GM12892 (cell line): ENCODE data around the gene RIN3.

Experiments
- DNase-seq: peaks from one replicate; pipeline ENCODE4 v3.0.0; 2011; ENCODE audit not compliant: insufficient read length
- FAIRE-seq: peaks from 2 replicates; lab custom pipeline; 2011; peaks lifted over from hg19 to GRCh38; lab: Jason Lieb, UNC
- POLR2A ChIP-seq: IDR thresholded peaks from 2 replicates; pipeline ENCODE4 v1.6.1; 2011; ENCODE audit warnings: low read depth, low read length, control low read depth
- POLR2AphosphoS5 ChIP-seq: IDR thresholded peaks from 2 replicates; pipeline ENCODE4 v1.6.1; 2011; ENCODE audit warnings: low read depth, low read length, control low read depth
- TAF1 ChIP-seq: IDR thresholded peaks from 2 replicates; pipeline ENCODE4 v1.6.1; 2011; ENCODE audit warnings: low read depth, mild to moderate bottlenecking, control low read depth, low read length, borderline replicate concordance

The RIN3 gene

DNA sequence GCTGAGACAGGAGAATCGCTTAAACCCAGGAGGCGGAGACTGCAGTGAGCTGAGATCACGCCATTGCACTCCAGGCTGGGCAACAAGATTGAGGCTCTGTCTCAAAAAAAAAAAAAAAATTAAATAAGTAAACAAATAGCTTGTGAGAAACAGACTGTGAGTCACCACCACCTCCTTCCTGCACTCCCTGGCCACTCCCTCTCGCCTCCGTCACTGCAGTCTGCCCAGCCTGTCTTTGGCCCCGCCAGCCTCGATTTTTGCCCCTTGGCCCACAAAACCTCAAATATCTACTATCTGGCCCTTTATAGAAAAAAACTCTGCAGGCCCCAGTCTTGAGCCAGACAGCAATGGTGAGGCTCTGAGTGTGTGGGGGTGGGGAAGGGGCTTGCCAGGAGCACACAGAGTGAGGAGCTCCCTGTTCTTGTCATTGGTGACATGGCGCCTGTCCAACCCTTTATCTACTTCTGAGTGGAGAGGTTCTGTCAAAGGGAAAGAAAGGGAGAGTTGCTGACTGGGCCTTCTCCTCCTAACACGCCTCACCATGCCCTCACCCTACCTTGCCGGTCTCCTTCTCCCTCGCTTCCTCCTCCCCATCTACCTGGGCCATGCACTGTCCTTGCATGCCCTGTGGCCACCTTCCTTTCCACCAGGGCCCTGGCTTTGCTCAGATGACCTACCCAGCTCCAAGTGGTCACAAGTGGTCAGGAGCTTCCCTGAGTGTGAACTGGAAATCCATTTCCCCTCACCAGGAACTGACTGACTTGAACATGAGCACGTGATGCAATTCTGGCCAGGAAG, 212.8 kb downstream of the RIN3 start:
- DNase-seq (no peak), FAIRE-seq (no peak)
- no peak for TF ChIP-seq POLR2AphosphoS5
- TF ChIP-seq POLR2A: 0 out of 2 replicates have a peak, but pooled peaks have one; percentile 11

DNA sequence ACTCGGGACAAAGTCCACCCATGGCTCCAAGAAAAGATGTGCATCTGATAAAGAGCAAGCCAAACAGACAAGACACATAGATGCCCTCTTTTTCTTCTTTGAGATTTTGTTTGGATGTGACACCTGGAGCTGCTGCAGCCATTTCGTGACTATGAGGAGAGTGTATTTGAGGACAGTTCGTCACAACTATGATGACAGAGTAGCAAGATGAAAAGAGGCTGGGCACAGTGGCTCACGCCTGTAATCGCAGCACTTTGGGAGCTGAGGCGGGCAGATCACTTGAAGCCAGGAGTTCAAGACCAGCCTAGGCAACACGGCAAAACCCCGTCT, 213.3 kb downstream of the RIN3 start:
- TF ChIP-seq TAF1 (no peak), POLR2A (peak; percentile 0; the same call in 1 of the 2 replicates)
- FAIRE-seq: no peak

GRCh38 chr14:92728759-92729364, 215.3 kb downstream of the RIN3 start:
- no peak; the same call in 1 of the 2 replicates for TF ChIP-seq POLR2A
- TF ChIP-seq POLR2AphosphoS5: no peak; the same call in none of the 2 replicates
- no peak for TF ChIP-seq TAF1
- no peak for FAIRE-seq
- no peak for DNase-seq

More for the DNA sequence above, 213.3 kb downstream of the RIN3 start:
- DNase-seq: no peak

GRCh38 chr14:92729634-92730358, 216.2 kb downstream of the RIN3 start:
- TF ChIP-seq POLR2AphosphoS5: no peak
- no peak for TF ChIP-seq TAF1
- no peak for TF ChIP-seq POLR2A
- peak; percentile 67 for FAIRE-seq
- DNase-seq: no peak

GRCh38 chr14:92731622-92732115, 218.1 kb downstream of the RIN3 start:
- TF ChIP-seq POLR2A (no peak), TAF1 (no peak), POLR2AphosphoS5 (no peak)
- no peak for FAIRE-seq
- DNase-seq: no peak

DNA sequence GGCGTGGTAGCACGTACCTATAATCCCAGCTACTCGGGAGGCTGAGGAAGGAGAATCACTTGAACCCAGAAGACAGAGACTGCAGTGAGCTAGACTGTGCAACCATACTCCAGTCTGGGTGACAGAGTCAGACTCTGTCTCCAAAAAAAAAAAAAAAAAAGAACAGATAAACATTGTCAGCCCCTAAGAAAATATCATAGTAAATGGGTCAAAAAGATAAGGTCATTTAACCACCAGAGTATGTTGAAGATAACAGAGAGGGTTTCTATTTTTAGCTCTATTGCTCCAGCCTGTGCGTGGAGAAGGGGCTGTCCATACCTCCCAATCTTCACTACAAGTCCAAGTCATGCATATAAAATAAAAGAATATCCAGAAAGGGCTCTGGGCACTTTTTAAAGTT, 219.4 kb downstream of the RIN3 start:
- TF ChIP-seq POLR2AphosphoS5 (no peak), POLR2A (no peak), TAF1 (no peak)
- FAIRE-seq: no peak
- no peak for DNase-seq

- no peak for FAIRE-seq
- no peak for DNase-seq
- no peak for TF ChIP-seq POLR2A
- TF ChIP-seq POLR2AphosphoS5: no peak
- no peak for TF ChIP-seq TAF1
Observed at GRCh38 chr14:92734618-92735017, 221.0 kb downstream of the RIN3 start.

DNA sequence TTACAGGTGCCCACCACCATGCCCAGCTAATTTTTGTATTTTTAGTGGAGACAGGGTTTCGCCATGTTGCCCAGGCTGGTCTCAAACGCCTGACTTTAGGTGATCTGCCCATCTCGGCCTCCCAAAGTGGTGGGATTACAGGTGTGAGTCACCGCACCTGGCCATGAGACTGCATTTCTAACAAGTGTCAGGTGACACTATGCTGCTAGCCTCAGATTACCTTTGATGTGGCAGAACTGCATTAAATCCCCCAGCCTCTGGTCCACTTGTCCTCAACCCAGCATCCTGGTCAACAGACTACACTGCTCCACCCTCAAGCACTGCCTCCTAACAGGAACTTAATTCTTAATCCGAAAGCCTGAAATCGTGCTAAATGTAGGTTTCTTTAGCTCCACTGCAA, 221.8 kb downstream of the RIN3 start:
- no peak for FAIRE-seq
- no peak for TF ChIP-seq TAF1
- TF ChIP-seq POLR2AphosphoS5: no peak
- no peak for TF ChIP-seq POLR2A
- DNase-seq: no peak

- DNase-seq: no peak
- peak; percentile 86 for FAIRE-seq
- TF ChIP-seq TAF1: no peak
- TF ChIP-seq POLR2AphosphoS5: no peak
- TF ChIP-seq POLR2A: no peak
Observed at GRCh38 chr14:92737206-92737605, 223.6 kb downstream of the RIN3 start.

- peak; percentile 77 for FAIRE-seq
- TF ChIP-seq POLR2A (no peak), TAF1 (no peak), POLR2AphosphoS5 (no peak)
- DNase-seq: no peak
Observed at GRCh38 chr14:92737619-92738188, 224.1 kb downstream of the RIN3 start.
